ENCODE measurements around the gene MED8. TPM values are rescaled to one million over a fixed set of nuclear protein-coding genes. Genes with fewer than 3 reads are reported as not detected.

Gene MED8
- total and polyA plus RNA-seq, 2 of the 13 experiments (the other 11 are each of a cell fraction or from before 2014, with no cell fraction given): 16.9 to 77.4 TPM

GRCh38 chr1:43367904-43368645 is 21.5 kb downstream of the MED8 start, which contains the start of gene ELOVL1 (continued):
- TF ChIP-seq SCMH1 (CRISPR knock-in tag; IDR thresholded peaks at IDR 0.05; ENCODE audit: borderline replicate concordance) (no peak), ZBTB42 (CRISPR knock-in tag; IDR thresholded peaks at IDR 0.05) (0 out of 2 replicates have a peak, but pooled peaks have one; percentile 47), KDM1A (CRISPR knock-in tag; IDR thresholded peaks at IDR 0.05) (no peak), STAT6 (CRISPR knock-in tag; IDR thresholded peaks at IDR 0.05; ENCODE audit: borderline replicate concordance) (no peak), ERF (CRISPR knock-in tag; IDR thresholded peaks at IDR 0.05) (peak; percentile 88), POLR2G (IDR thresholded peaks at IDR 0.05; ENCODE audit: low read depth, low read length) (peak; percentile 91), RFX5 (IDR thresholded peaks at IDR 0.05; ENCODE audit: low read depth, low read length) (no peak), EED (CRISPR knock-in tag; IDR thresholded peaks at IDR 0.05) (0 out of 2 replicates have a peak, but pooled peaks have one; percentile 78), ZNF672 (CRISPR knock-in tag; IDR thresholded peaks at IDR 0.05) (peak; percentile 78; the same call in 1 of the 2 replicates), SNAI1 (CRISPR knock-in tag; IDR thresholded peaks at IDR 0.05; ENCODE audit: borderline replicate concordance) (no peak), ZFAT (CRISPR knock-in tag; conservative IDR thresholded peaks at IDR 0.05) (no peak), RELA (CRISPR knock-in tag; IDR thresholded peaks at IDR 0.05) (no peak), TEAD3 (CRISPR knock-in tag; optimal IDR thresholded peaks at IDR 0.05; ENCODE audit: borderline replicate concordance) (peak; percentile 50), ZNF800 (CRISPR knock-in tag; IDR thresholded peaks at IDR 0.05) (peak; percentile 89), FIP1L1 (IDR thresholded peaks at IDR 0.05; ENCODE audit: borderline replicate concordance, insufficient read depth, low read depth, low read length) (no peak), ZNF10 (CRISPR knock-in tag; IDR thresholded peaks at IDR 0.05; ENCODE audit: borderline replicate concordance, low read depth) (no peak), ZNF788 (CRISPR knock-in tag; IDR thresholded peaks at IDR 0.05; ENCODE audit: borderline replicate concordance) (peak; percentile 55; the same call in 1 of the 2 replicates), ATF6 (CRISPR knock-in tag; conservative IDR thresholded peaks at IDR 0.05) (no peak; the same call in 1 of the 2 replicates), DNMT3B (CRISPR knock-in tag; conservative IDR thresholded peaks at IDR 0.05) (peak; percentile 56; the same call in 1 of the 2 replicates), MIER2 (CRISPR knock-in tag; IDR thresholded peaks at IDR 0.05) (no peak), ZNF333 (CRISPR knock-in tag; IDR thresholded peaks at IDR 0.05; ENCODE audit: borderline replicate concordance) (no peak), MTF2 (CRISPR knock-in tag; IDR thresholded peaks at IDR 0.05; ENCODE audit: borderline replicate concordance) (no peak), DR1 (CRISPR knock-in tag; IDR thresholded peaks at IDR 0.05) (peak; percentile 85; the same call in 1 of the 2 replicates), MIXL1 (CRISPR knock-in tag; IDR thresholded peaks at IDR 0.05) (peak; percentile 59; the same call in 1 of the 2 replicates), CAMTA2 (CRISPR knock-in tag; IDR thresholded peaks at IDR 0.05; ENCODE audit: borderline replicate concordance) (no peak)

Data from HepG2 (cell line).